ENCODE measurements around the gene TIMM23.
"Not testable (repeated sequence)": the region's sequence is repeated elsewhere in the genome, so short reads cannot be mapped to it uniquely, and the experiment has no call there.

The TIMM23 gene

DNA sequence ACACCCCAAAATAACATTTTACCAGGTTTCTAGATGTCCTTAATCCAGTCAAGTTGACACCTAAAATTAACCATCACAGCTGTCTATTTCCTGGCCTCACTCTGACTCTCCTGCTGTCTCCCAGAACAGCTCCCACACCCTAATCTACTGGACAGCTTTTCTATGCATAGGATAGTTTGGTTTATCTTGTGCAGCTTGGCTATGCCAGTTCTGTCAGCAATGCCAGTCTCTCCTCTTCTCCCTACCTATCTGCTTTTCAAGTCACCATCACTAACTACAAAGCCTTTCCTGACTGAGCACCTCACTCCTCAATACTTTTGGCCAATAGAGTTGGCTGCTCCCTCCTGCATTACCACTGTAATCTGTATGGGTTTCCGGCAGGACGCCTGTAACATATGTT lies 53.1 kb downstream of the TIMM23 start:
- DNase-seq, result no peak

DNA sequence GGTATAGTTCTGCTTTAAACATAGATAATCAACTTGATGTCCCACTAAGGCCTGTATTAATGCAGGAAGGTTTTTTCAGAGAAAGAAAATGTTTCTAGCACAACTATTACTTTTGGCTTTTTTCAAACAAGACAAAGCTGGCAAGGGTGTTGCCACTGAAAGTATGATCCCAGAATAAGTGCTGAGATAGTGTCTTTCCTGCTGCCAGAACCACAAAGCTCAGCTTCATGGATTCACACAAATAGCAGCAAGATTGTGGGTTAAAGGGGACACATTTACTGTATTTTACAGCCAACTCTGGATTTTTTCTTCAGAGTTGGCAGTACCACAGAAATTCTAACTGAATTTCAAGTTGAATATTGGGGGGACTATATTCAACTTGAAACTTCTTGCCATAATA lies 53.8 kb downstream of the TIMM23 start:
- DNase-seq, result no peak

DNA sequence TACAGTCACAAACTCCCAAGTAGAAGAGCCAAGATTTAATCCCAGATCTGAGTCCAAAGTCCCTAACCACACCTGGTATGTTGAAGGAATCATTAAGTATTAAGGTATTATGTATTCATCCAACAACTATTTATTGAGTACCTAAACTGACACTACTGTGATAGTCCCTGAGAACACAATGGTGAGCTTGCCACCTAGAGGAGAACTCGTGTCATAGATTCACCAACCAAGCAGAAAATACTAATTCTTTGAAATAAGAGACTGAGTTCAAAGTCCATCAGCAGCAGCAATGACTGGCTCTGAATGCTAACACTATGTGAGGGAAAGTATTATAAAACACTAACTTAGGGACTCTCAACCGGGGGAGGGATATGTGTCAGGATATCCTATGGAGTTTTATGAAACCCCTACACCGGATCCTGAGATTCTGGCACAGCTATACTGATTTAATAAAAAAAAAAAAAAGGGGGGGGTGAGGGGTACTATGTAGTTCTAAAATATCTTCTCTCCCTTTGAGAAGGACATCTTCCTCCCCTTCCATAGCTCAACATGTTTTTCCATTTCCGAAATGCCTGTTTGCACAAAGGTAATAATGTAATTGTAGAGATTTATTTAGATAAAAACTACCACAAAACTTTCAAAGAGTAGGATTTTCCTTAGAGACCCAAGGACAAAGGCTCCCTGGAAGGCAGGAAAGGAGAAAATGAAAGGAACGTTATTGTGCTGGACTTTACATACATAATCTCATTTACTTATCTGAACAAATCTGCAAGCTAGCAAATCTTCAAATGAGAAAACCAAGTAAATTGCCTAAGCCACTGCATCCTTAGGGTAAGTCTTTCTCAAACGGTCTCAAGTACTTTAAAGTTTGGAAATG lies 56.5 kb downstream of the TIMM23 start:
- peak; percentile 32 for DNase-seq

DNA sequence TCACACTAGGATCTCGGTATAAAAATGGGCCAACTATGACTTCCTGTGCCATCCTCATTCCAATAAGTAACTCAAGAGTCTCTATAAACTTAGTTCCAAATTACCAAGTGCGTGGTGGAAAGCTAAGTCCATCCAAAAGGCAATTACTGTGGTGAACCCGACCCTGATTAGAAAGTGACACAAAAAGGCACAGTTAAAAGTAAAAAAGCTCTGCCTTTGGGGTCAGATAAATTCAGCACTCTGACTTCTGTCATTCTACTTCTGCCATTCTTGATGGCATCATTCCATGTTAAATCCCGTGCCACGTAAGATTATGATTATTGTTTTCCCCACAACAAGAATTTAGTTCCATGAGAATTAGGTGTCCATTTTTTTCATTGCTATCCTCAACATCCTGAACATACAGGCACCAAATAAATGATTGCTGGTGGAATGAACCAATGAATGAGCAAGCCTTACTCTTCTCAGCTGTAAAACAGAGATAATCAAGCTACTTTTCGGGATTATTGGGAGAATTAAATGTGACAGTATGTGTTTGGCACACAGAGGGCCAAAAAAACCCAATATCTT lies 57.3 kb downstream of the TIMM23 start:
- DNase-seq, result no peak

DNA sequence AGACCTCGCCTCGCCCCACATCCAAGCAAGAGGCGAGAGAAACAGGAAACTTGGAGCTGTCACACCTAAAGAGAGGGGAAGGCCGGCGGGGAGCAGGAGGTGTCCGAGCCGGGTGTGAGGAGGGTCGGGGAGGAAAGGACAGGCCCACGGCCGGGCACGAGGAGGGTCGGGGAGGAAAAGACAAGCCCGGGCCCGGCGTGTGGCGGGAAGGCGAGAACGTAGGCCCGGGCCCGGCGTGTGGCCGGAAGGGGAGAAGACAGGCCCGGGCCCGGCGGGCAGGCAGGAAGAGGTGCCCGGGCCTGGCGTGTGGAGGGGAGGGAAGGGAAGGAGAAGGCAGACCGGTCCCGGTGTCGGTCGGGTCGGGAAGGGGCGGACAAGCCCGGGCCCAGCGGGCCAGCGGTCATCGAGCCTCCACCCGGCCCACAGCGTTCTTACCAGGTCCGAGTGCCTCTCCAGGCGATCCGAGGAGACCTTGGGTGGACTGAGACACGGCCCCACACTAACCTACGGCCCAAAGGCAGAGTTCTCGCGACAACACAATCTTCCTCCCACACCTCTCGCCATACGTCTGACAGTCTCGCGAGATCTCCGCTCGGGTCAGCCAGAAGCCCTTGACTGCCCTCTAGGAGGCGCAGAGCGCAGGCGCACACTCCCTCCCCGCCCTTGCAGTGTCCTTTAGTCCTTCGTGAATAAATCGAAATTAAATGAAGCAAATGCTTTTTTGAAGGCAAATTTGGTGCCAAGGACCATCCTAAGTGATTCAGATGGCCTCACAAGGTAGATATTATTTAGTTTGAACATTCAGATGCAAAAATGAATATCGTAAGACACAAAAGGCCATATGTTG lies 58.0 kb downstream of the TIMM23 start, which contains the start of gene NCOA4:
NCOA4 (minus strand) TSS at position 533 of the 847 bp plus-strand sequence. CDS start 13,943 bp downstream, outside the sequence.
- DNase-seq, result peak; percentile 97

DNA sequence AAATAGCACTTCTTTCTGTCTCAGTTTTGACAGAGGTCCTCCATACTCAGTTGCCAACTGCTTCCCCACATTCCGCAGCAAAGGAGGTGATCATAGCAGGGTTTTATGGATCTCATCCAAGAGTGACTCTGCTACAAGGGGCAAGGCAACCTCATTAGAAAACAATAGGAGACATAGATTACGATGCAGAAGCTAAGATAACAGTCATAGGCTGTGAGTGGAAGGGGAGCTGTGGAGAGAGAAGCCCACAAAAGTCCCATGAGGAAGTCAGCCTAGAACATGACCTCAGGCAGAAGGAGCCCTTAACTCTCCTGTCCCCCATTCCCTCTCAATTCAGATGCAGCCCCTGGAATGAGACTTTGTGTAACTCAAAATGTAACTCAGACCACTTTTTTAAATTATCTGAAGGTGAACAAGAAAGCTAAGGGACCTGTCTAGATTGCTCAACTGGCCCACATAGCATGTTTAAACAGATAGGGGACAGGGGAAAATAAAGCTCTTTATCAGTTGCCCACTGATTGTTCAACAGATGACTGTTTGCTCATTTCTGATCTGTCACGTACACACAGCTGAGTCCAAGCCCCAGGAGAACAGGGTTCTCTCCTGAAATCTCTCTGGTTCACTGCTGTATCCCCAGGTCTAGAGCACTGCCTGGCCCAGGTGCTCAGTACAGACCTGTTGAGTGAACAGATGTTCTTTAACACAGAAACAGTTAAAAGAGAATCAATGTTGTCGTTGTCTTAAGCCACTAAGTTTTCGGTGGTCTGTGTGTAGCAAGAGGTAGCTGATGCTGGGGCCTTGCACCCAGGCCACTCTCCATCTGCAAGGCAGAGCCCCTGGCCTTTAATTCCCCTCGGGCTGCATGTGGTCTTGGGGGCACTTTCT lies 59.6 kb downstream of the TIMM23 start:
- DNase-seq, result no peak

DNA sequence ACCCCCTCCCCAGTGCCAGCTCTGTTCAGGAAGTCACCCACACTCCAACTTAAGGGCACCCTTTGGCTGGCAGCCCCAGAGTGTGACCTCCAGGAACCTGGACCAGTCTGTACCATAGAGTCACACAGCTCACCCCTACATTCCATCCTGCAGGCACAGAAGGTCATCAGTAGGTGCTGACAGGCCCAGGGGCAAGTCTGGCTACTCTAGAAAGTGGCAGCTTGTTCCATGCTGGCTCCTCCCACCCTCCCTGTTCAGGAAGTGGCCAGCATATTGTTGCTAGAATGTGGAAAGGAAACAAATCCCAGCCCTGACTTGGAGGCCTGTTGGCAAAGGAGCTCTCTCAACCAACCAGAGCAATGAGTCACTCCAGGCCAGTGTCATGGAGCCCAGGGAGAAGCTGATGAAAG lies 61.3 kb downstream of the TIMM23 start:
- no peak for DNase-seq

DNA sequence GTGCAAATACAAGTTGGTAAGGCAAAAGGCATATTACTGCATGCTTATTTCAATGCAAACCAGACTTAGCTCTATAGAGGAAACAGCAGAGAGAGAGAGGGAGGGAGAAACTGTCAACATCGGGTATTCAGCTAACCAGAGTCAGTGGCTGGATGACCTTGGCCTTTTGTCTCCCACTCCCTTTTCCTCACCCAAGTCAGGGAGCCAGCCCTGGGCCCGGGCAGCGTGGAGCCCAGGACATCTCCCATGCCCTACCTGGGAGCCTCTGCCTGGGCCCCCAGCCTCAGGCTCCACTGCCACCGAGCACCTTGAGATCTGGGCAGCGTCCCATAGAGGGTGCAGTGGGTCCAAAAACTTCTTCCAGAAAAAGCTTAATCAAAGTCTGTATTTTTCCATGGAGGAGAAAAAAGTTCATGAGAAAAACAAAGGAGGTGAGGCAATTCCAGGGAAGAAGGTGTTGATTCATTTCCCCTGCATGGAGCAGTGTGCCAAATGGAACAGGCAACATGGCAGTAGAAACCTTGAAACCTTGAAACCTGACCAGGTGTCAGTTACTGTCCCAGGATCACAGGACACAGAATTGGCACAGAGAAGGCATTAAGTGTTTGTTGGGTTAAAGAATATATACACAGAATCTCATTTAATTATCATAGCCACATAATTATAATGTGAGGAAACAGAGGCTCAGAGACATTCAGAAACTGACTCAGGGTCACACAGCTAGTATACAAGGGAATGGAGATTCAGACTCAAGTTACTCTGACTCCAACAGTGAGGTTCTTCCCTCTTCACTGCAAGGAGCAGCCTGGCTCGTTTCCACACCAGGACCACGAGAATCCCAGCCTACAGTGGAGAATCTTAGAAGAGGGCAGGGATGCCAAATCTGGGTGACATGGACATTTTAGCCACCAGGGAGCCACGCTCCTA lies 63.9 kb downstream of the TIMM23 start:
- no peak for DNase-seq

DNA sequence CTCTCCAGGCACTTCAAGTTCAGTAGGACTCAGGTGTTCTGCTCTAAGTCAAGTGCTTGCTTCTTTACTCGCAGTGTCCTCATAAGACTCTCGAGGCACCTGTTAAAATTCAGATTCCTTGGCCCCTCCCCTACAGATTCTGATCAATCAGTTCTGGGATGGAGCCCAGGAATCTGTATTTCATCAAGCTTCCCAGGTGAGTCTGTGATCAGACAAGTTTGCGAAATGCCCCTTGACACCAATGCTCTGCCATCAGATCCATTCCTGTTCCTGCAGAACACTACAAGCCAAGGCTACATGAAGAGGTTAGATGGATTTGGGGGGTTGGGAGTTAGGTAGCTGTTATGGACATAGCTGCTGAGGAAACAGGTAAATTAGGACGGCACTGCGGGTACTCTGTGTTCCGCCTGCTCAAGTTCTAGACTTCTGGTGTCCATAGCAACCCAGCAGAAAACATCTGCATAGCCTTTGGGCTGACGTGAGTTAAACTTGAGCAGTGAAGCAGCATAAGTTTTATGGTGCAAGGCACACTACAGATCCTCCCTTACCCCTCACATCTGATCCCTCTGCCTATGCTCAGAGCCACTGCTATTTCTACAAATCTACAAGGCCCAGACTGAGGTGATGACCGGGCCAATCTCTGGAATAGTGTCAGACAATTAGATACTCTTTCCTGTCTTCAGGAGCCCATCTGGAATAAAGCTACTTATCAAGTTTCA lies 65.0 kb downstream of the TIMM23 start:
- no peak for DNase-seq

DNA sequence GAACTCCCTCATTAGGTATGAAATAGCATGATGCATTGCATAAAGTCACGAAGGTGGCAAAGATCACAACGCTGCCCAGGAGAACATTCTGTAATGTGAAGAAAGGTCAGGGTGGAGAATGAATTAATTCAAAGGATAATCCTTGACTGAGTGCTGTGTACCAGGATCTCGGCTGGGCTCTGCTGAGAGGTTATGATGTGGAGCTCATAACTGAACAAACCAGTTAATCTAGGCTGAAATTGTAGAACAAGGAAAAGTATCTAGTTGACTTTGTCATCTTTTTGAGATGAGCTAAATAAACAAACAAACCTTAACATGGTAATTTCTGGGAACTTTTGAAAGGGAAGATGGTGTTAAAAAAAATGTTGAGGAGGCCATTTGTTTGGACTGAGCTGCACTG lies 67.7 kb downstream of the TIMM23 start:
- no peak for DNase-seq

DNA sequence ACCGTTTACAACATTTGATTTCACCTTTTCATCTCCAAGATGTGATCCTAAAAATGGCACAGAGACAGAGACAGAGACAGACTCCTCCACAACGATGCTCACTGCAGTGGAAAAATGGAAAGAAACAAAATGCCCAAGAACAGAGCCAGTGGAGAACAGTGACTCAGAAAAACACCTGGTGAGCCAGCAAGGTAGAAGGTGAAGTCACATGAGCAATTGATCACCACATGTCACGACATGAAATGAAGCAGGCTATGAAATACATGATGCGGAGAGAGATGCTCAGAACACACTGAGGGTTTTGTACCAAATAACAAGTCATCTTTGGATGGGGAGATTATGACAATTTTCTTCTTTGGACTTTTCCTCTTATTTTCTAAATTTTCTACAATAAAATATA lies 70.2 kb downstream of the TIMM23 start:
- no peak for DNase-seq

DNA sequence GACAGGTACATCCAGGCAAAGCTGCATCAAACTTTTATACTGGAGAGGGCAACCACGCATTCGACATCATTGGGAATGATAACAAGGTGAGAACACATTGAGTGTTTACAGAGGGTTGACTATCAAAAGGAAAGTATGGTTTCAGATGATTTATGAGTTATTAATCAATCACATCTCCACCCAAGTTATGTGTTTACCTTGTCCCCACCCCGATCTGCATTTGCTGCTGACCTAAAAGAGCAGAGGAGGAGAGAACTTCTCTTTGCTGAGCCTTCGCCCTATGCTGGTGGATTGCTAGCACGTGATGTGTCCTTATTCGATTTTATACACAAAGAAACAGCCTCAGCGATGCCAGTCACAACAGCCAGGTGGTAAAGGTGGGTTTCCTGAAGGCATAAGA lies 74.0 kb downstream of the TIMM23 start, which contains the start of gene MSMB:
MSMB (minus strand) TSS at position 9 of the 400 bp plus-strand sequence. CDS start 32 bp downstream, outside the sequence.
- DNase-seq, result no peak

DNA sequence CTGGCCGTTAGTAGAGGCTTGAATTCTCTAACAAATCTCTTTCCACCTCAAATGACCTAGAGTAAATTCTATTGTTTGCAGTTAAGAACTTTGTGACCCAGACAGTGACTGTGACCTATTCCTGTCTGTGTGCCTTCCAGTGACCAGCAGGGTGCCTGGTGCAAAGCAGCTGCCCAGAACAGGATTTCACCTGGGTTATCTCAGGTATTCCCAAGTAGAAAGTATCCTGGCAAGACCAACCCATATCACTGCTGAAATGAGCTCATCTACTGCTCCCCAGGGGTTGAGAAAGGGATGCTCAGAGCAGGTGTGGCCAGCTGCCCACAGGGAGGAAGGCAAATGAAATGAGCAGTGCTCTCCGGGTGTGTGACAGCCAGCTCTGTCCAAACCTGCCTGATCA lies 75.9 kb downstream of the TIMM23 start:
- no peak for DNase-seq

DNA sequence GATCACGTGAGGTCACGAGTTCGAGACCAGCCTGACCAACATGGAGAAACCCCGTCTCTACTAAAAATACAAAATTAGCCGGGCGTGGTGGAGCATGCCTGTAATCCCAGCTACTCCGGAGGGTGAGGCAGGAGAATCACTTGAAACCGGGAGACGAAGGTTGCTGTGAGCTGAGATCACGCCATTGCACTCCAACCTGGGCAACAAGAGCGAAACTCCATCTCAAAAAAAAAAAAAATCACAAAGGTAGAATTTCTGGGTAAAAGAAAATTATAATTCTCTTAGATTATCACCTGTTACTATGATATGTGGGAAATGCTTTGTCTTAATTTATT lies 77.2 kb downstream of the TIMM23 start:
- DNase-seq, result not testable (repeated sequence)

DNA sequence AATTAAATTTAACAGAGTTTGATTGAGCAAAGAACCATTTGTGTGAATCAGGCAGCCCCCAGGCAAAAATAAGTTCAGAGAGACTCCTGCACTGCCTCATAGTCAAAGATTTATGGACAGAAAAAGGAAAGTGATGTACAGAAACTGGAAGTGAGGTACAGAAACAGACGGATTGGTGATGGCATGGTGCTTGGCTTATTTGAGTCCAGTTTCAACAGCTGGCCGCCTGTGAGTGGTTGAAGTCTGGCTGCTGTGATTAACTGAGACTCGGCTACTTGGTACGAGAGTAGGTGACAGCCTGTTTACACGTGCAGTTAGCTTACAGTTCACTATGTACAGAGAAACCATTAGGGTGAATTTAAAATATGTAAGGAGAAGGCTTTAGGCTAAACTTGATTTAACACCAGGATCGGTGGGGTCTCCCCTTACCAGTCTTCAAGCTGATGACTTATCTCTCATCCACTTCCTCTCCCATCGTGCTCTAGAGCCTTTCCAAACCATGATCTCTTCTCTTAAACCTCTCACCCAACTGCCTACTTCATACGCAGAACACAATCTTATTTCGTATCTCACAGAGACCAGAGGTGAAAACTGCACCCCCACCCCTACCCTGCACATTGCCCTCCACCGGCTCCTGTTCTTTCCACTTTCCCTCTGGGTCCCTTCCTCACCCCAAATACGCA lies 78.8 kb downstream of the TIMM23 start:
- DNase-seq, result no peak

DNA sequence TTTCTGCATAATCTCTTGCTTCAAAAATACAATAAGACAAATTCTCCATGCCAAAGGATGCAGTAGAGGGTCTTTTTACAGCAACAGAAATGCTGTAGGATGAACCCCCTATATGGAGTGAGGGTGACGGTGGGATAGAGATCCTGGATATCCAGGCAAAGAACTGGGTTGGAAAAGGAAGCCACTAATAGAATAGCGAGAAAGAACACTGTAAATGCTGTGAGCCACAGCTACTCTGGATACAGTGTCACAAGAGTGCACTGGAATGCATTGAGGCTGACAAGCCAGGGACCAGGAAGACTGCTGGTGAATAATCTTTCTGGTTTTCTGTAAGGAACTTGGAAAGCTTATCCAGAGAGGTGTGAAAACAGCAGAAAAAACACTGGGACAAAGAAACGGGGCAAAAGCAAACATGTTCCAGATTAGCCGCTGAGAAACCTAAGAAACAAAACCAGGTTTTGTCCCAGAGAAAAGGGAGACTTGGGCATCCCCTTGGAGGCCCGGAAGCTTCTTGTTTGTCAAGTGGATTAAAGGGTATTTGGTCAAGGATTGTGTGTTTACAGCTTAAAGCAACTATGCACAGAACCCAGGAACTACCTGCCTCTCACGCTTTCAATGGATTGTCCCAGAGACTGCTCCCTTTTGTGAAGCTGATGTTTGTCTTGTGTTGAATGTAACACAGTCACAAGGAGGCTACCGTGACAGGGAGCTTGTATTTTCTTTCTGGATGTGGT lies 79.9 kb downstream of the TIMM23 start:
- DNase-seq, result no peak

DNA sequence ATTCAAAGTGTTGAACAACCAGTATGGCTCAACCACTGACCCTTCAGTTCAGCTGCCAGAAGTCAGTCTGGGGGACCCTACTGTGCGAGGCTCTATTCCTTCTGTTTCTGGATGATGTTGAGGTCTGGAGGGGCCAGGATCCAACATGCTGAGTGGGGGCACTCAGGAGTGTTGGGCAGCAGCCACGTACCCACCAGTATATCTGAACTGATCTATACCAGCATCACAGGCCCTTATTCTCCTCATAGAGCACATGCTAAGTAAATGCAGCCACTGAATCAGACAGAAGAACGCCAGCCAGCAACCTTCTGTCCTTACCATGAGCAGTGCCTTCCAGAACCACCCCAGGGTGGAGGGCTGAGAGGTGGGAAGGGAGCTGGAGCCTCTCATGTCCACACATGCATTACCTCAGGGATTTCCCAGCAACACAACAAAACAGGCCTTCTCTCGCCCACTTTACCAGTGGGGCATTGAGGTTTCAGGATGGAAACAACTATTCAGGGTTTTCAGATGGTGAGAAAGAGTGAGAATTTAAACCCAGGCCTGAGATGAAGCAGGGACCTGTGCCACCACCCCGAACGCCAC lies 80.6 kb downstream of the TIMM23 start:
- DNase-seq, result no peak
